ENCODE measurements around the gene PTBP1.
"Not testable (repeated sequence)": the region's sequence is repeated elsewhere in the genome, so short reads cannot be mapped to it uniquely, and the experiment has no call there.

PTBP1 gene

DNA sequence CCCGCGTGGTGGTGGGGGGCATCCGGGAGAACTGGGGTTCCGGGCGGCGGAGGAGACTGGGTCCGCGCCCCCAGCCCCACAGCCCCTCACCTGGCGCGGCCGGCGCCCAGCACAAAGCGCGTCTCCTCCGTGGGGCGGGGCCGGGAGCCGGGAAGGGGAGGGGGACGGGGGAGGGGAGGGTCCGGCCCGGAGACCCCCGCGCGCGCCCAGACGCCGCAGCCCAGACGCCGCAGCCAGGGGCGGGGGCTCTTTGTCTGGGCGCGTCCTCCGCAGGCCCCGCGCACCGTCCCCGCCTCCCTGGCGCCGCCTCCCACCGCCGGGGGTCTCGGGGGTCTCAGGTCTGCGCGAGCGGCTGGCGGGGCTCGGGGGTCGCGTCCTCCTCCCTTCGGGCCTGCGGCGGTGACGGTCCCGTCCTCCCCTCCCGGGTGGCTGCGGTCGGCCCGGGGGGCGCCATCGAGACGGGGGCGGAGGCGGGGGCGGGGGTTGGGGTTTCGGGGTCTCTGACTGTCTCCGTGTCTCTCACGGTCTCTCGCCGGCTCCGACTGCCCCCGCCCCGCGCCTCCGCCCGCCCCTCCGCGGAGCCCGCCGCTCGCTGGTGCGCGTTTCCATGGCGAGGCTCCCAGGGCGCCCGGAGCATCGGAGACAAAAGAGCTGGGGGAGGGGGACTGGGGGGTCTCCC is 24.7 kb downstream of the PTBP1 start, which contains the start of gene PLPPR3:
Gene PLPPR3 (minus strand): TSS at position 131 of the 679 bp plus-strand sequence. CDS start 396 bp downstream, outside the sequence.
- Mint-ChIP-seq H3K4me1 (no peaks in the 10 kb centered on the region), H3K4me3 (no peak within 1 kb of the TSS), H3K27ac (no peak within 1 kb of the TSS), H3K9me3 (no peaks in the 10 kb centered on the region), H3K36me3 (peaks cover 3% of the 10 kb centered on the region)
- no peak for ATAC-seq
- no peak for DNase-seq (ENCODE audit: low spot score in 2 of 2)

DNA sequence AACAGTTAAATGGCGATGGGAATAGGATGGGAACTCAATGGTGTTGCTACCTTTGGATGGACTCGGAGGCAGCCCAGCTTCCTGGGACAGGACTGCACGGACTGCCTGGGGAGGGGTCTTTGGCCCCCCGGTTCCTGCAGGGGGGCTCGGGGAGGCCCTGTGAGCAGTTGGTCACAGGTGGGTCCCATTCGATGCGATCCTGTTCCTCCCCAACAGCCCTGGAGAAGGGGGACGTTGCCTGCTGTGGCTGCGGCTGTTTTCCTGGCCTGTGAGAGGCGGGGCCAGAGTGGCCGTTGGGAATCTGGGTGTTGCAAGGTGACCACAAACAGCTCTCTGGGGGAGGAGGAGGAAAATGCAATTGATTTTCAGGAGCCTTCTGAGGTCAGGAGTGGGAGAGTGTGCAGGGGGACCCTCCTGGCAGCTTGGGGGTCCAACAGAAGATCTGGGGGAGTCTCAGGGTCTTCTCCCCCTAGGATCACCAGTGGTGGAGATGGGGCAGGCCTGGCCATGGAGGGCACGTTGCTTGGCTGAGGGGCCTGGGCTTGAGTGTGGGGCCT is 26.4 kb downstream of the PTBP1 start:
- Mint-ChIP-seq H3K4me3 (no peak overlapping the region), H3K27ac (no peak overlapping the region)
- no peak for DNase-seq (ENCODE audit: low spot score in 2 of 2)

DNA sequence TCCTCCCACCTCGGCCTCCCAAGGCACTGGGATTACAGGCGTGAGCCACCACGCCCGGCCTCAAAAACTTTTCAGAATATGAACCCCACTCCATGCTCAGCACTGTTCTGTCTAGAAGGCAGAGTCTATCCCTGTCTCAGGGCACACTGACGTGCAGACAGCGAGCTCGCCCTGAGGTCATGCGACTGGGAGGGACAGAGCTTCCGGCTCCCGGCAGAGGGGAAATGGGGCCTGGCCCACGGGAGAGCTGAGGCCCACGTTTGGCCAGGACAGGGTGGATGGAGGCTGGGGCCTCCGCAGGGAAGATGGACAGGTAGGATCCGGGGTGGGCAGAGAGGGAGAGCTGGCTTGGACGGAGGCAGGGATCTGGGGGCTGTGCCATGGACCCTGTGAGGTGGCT is 27.6 kb downstream of the PTBP1 start:
- Mint-ChIP-seq H3K9me3 (no peaks in the 10 kb centered on the region), H3K4me3 (no peak overlapping the region), H3K4me1 (no peaks in the 10 kb centered on the region), H3K36me3 (no peaks in the 10 kb centered on the region), H3K27ac (no peak overlapping the region)
- DNase-seq (ENCODE audit: low spot score in 2 of 2): no peak
- ATAC-seq: no peak

More for the DNA sequence above, 26.4 kb downstream of the PTBP1 start:
- H3K36me3 Mint-ChIP-seq: no peaks in the 10 kb centered on the region
- no peak for ATAC-seq
- H3K9me3 Mint-ChIP-seq: no peaks in the 10 kb centered on the region
- no peaks in the 10 kb centered on the region for H3K4me1 Mint-ChIP-seq

DNA sequence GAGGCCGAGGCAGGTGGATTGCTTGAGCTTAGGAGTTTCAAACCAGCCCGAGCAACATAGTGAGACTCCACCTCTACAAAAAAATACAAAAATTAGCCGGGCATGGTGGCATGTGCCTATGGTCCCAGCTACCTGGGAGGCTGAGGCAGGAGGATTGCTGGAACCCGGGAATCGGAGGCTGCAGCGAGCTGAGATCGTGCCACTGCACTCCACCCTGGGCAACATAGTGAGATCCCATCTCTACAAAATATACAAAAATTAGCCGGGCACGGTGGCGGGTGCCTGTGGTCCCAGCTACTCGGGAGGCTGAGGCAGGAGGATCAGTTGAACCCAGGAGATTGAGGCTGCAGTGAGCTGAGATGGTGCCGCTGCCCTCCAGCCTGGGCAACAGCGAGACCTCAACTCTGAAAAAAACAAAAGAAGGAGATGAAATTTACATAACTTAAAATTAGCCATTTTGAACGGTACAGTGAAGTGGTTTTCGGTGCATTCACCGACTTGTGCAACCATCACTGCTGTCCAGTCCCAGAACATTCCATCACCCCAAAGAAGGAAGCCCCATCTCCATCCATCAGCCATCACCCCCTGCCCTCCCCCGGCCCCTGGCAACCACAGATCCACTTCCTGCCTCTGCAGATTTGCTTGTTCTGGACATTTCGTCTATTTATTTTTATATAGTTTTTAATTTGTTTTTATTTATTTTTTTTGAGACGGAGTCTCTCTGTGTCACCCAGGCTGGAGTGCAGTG is 28.8 kb downstream of the PTBP1 start:
- DNase-seq (ENCODE audit: low spot score in 2 of 2) (no peak), ATAC-seq (no peak)
- no peak overlapping the region for H3K4me3 Mint-ChIP-seq
- no peak overlapping the region for H3K27ac Mint-ChIP-seq
- H3K4me1 Mint-ChIP-seq: no peaks in the 10 kb centered on the region
- H3K9me3 Mint-ChIP-seq: no peaks in the 10 kb centered on the region
- no peaks in the 10 kb centered on the region for H3K36me3 Mint-ChIP-seq

DNA sequence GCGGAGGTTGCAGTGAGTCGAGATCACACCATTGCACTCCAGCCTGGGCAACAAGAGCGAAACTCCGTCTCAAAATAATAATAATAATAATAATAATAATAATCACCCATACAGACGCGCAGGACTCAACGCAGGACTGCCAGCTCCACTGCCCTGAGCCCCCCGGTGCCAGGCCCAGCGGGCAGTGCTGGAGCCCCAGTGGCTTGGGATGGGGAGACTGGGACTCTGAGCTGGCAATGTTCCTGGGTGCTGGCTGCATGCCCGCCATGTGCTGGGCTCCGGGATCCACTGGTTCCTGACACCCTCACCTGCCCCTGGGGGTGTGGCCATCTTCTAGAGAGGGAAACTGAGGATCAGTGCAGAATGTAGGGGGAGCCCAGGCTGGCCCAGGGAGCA is 30.1 kb downstream of the PTBP1 start:
- H3K27ac Mint-ChIP-seq: no peak overlapping the region
- no peak for ATAC-seq

DNA sequence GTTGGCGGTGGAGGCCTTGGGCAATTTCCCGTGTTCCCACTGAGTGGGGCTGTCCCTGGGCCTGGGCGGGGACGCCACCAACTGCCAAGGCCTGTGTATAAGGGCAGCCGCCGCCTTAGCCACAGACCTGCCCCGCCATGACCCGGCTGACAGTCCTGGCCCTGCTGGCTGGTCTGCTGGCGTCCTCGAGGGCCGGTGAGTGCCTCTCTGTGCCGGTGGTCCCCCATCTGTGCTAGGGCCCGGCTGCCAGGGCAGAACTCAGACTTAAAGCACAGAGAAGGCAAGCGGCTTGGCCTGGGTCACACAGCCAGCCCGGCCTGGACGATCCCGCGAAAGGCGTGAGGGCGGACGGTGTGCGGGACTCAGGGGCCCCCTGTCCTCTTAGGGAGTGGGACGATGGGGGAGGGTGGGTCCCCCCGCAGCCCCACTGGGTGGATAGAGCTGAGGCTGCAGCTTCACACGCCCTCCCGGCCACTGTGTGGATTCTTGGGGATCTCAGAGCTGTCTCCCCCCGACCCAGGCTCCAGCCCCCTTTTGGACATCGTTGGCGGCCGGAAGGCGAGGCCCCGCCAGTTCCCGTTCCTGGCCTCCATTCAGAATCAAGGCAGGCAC is 30.6 kb downstream of the PTBP1 start, which contains the start of gene AZU1:
Gene AZU1 (plus strand): TSS at position 128 of the 612 bp plus-strand sequence. CDS start 10 bp downstream, at position 138.
- Mint-ChIP-seq H3K9me3 (no peaks in the 10 kb centered on the region), H3K36me3 (no peaks in the 10 kb centered on the region), H3K4me1 (no peaks in the 10 kb centered on the region), H3K27ac (no peak within 1 kb of the TSS), H3K4me3 (no peak within 1 kb of the TSS)
- ATAC-seq (no peak), DNase-seq (ENCODE audit: low spot score in 2 of 2) (no peak)

More for the DNA sequence above, 30.1 kb downstream of the PTBP1 start:
- H3K36me3 Mint-ChIP-seq: no peaks in the 10 kb centered on the region
- no peak overlapping the region for H3K4me3 Mint-ChIP-seq
- H3K4me1 Mint-ChIP-seq: no peaks in the 10 kb centered on the region
- no peaks in the 10 kb centered on the region for H3K9me3 Mint-ChIP-seq
- no peak for DNase-seq (ENCODE audit: low spot score in 2 of 2)

DNA sequence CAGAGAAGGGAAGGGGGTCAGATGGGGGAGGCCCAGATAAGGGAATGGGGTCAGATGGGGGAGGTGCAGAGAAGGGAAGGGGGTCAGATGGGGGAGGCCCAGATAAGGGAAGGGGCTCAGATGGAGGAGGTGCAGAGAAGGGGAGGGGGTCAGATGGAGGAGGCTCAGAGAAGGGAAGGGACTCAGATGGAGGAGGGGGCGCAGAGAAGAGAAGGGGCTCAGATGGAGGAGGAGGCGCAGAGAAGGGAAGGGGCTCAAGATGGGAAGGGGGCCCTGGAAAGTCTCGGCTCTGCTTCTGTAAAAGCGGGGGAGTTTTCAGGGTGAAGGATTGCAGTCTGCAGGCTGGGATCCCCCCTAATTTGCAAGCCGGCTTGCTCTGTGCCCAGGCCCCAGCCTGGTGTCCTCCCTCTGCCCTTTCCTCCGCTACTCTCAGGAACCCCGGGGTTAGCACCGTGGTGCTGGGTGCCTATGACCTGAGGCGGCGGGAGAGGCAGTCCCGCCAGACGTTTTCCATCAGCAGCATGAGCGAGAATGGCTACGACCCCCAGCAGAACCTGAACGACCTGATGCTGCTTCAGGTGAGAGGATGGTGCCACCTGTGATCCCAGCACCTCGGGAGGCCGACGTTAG is 32.0 kb downstream of the PTBP1 start:
- DNase-seq (ENCODE audit: low spot score in 2 of 2): no peak
- Mint-ChIP-seq H3K4me1 (no peaks in the 10 kb centered on the region), H3K27ac (no peak overlapping the region), H3K4me3 (no peak overlapping the region), H3K36me3 (no peaks in the 10 kb centered on the region), H3K9me3 (no peaks in the 10 kb centered on the region)
- ATAC-seq: no peak

DNA sequence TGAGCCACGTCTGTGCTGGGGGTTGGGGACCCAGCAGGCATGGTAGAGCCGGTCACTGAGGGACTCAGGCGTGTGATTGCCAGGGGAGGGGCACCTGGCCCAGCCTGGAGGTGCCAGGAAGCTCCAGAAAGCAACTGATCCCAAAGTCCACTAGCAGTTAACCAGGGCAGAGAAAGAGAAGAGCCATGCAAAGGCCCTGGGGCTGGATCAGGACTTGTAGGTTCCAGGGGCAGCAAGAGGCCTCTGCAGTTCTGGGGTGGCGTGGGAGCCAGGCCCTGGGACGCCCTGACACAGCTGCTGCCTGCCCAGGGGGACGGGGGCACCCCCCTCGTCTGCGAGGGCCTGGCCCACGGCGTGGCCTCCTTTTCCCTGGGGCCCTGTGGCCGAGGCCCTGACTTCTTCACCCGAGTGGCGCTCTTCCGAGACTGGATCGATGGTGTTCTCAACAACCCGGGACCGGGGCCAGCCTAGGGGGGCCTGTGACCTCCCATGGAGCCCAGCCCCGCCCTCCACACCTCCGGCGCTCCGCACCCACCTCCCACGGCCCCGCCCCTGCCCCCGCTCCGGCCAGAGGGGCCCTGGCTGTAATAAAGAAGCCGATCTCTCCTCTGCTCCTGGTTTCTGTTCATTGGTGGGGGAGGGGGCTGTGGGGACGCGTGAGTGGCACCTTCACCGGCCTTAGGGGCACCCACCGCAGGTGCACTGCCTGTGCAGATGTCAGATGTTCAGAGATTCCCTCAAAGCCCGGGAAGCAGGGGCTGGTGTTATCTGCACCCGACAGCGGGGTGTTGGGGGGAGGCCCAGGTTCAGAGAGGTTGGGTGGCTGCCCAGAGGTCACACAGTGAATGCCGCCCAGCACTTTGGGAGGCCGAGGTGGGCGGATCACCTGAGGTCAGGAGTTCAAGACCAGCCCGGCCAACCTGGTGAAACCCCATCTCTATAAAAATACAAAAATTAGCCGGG is 34.4 kb downstream of the PTBP1 start:
- H3K4me1 Mint-ChIP-seq: no peaks in the 10 kb centered on the region
- no peaks in the 10 kb centered on the region for H3K36me3 Mint-ChIP-seq
- H3K9me3 Mint-ChIP-seq: no peaks in the 10 kb centered on the region
- H3K4me3 Mint-ChIP-seq: no peak overlapping the region
- no peak for DNase-seq (ENCODE audit: low spot score in 2 of 2)
- H3K27ac Mint-ChIP-seq: no peak overlapping the region
- ATAC-seq: peak; percentile 19

DNA sequence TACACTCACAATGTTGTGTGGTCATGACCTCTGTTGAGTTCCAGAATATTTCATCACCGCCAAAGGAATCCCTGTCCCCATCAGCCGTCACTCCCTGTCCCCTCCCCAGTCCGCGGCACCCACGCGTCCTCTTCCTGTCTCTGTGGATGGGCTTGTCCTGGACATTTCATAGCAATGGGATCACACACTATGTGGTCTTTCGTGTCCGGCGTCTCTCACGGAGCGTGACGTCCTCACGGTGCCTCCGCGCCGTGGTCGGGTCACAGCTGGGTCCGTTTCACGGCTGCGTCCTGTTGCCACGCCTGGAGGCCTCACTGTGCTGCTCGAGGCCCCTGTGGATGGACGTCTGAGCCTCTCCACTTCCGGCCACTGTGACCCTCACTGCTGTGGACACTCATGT is 37.0 kb downstream of the PTBP1 start:
- DNase-seq (ENCODE audit: low spot score in 2 of 2) (no peak), ATAC-seq (no peak)
- no peaks in the 10 kb centered on the region for H3K4me1 Mint-ChIP-seq
- no peak overlapping the region for H3K27ac Mint-ChIP-seq
- H3K9me3 Mint-ChIP-seq: no peaks in the 10 kb centered on the region
- H3K4me3 Mint-ChIP-seq: no peak overlapping the region
- H3K36me3 Mint-ChIP-seq: peaks cover 4% of the 10 kb centered on the region

DNA sequence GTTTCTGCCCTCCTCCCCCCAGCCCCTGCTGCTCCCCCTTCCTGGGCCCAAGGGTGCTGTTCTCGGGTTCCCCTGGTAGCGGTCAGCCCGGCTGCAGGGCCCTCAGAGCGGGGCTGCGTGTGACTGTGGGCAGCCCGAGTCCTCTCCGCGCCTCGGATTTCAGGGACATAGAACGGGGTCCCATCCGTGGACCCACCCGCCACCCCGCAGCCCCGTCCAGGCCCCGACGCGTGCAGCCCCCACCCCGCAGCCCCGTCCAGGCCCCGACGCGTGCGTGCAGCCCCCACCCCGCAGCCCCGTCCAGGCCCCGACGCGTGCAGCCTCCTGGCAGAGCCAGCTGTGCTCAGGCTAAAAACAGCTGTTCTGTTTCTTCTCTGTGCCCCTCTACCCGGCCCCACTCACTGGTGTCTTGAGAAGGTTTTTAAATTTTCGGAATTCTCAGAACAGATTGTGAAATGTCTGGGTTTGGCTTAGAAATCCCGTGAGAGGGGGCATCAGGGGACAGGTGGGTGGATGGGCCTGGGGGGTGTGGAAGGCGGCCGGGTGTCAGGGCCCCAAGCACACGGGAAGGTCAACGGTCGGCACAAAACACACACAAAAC is 38.1 kb downstream of the PTBP1 start:
- DNase-seq (ENCODE audit: low spot score in 2 of 2) (no peak), ATAC-seq (no peak)
- H3K9me3 Mint-ChIP-seq: no peaks in the 10 kb centered on the region
- H3K27ac Mint-ChIP-seq: no peak overlapping the region
- H3K4me3 Mint-ChIP-seq: no peak overlapping the region
- no peaks in the 10 kb centered on the region for H3K4me1 Mint-ChIP-seq
- H3K36me3 Mint-ChIP-seq: peaks cover 6% of the 10 kb centered on the region

DNA sequence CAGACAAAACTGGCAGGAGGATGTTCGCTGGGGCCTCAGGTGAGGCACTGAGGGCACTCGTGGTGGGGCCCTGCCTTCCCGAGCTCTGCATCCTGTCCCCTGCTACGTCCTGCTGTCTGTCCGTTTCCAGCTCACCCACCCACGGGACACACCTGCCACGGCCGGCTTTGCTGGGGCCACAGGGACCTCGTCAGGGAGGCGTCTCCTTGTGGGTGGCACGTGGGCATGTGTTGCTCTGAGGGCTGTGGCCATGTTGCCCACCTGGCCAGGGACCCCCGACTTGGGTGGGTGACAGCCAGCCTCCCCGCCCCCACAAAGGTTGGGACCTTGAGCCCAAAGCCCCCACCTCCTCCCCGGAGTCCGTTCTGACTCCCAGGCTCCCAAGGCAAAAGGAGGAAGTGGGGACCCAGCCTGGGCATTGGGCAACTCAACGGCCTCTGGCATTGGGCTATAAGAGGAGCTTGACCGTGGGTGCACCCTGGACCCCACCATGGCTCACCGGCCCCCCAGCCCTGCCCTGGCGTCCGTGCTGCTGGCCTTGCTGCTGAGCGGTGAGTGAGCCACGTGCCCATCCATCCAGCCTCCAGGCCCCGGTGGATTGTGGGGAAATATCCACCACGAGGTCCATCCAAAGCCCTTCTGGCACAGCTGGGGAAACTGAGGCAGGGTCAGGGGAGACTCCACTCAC is 43.4 kb downstream of the PTBP1 start, which contains the start of gene PRTN3:
Gene PRTN3 (plus strand): TSS at position 481 of the 688 bp plus-strand sequence. CDS start 10 bp downstream, at position 491.
- H3K4me3 Mint-ChIP-seq: no peak within 1 kb of the TSS
- H3K9me3 Mint-ChIP-seq: peaks cover 3% of the 10 kb centered on the region
- peaks cover 12% of the 10 kb centered on the region for H3K36me3 Mint-ChIP-seq
- H3K4me1 Mint-ChIP-seq: peaks cover 12% of the 10 kb centered on the region
- H3K27ac Mint-ChIP-seq: no peak within 1 kb of the TSS
- DNase-seq (ENCODE audit: low spot score in 2 of 2) (no peak), ATAC-seq (no peak)

DNA sequence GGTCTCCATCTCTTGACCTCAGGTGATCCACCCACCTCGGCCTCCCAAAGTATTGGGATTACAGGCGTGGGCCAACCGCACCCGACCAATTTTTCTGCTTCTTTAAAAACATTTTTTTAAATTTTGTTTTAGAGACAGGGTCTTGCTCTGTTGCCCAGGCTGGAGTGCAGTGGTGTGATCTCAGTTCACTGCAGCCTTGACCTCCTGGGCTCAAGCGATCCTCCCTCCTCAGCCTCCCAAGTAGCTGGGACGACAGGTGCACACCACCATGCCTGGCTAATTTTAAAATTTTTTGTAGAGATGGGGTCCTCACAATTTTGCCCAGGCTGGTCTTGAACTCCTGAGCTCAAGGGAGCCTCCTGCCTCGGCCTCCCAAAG is 45.5 kb downstream of the PTBP1 start:
- Mint-ChIP-seq H3K36me3 (peaks cover 12% of the 10 kb centered on the region), H3K4me1 (peaks cover 12% of the 10 kb centered on the region)
- not testable (repeated sequence) for H3K9me3 Mint-ChIP-seq; ATAC-seq; H3K27ac Mint-ChIP-seq; DNase-seq (ENCODE audit: low spot score in 2 of 2); H3K4me3 Mint-ChIP-seq

DNA sequence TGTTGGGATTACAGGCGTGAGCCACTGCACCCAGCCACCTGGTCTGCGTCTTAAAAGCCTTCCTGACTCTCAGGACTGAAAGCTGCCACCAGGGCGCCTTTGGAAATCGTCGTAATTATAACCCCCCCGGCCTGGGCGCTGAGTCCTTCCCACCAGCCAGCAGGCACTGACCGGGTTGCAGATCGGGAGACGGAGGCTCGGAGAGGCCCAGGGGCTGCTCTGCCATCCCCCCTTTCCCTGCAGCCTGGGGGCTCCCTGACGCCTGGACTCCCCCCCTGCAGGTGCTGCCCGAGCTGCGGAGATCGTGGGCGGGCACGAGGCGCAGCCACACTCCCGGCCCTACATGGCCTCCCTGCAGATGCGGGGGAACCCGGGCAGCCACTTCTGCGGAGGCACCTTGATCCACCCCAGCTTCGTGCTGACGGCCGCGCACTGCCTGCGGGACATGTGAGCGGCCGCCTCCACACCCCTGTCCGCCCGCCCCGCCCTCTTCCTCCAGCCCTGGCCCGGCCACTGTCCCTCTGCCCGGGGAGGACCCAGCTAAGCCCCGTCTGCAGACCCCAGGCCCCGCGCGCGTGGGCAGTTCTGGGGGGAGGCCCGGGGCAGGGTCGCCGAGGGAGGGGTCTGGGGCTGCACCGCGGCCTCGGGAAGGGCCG is 46.1 kb downstream of the PTBP1 start:
- DNase-seq (ENCODE audit: low spot score in 2 of 2) (no peak), ATAC-seq (peak; percentile 42)
- Mint-ChIP-seq H3K27ac (no peak overlapping the region), H3K36me3 (peaks cover 12% of the 10 kb centered on the region), H3K9me3 (peaks cover 3% of the 10 kb centered on the region), H3K4me3 (no peak overlapping the region), H3K4me1 (peaks cover 12% of the 10 kb centered on the region)
